ENCODE data around the gene INPP5A. TPM values are rescaled to one million over a fixed set of nuclear protein-coding genes. Genes with fewer than 3 reads are reported as not detected.

The INPP5A gene
- total RNA-seq, 3 donors from 2014 or later: 26.6 to 50.6 (median 38.7) TPM

DNA sequence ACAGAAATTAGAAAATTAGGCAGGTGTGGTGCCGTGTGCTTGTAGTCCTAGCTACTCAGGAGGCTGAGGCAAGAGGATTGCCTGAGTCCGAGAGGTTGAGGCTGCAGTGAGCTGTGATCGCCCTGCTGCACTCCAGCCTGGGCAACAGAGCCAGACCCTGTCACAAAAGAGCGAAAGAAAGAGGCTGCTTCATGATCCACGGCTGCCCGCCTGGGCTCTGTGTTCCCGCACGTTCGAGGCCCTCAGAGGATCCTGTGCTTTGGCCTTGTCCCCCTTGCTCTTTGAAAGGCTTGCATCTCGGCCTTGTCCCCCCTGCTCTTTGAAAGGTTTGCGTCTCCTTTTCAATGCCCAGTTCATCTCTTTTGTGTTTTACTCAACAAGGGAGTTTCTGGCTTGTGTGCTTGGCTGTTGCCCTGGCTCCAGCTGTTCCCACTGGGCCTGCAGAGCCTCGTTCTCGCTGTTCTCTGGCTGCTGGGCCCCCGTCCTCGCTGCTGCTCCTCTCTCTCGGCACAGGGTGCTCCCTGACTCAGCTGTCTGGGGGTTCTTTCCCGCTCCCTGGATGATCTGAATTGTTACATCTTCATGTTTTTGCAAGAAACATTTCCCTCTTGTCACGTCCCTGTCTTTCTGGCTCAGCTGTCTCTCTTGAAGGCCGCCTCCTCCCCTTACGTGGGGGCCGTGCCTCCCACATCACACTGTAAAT, 45.1 kb upstream of the INPP5A start:
- Histone ChIP-seq H3K4me3 (no peak overlapping the region), H3K27ac (peak overlapping the region in 1 of 2 donors; percentile 61), H3K36me3 (no peaks in the 10 kb centered on the region), H3K27me3 (peaks cover 0 to 5% of the 10 kb centered on the region in 2 donors), H3K9me3 (no peaks in the 10 kb centered on the region), H3K4me1 (no peaks in the 10 kb centered on the region)
- intact Hi-C loops (cut with DNase I; ENCODE audit: low total_unique reads): no loop called here
- TF ChIP-seq POLR2A (IDR thresholded peaks at IDR 0.05) (no peak), POLR2AphosphoS5 (IDR thresholded peaks at IDR 0.05) (no peak)
- TF ChIP-seq, protein P1, sequence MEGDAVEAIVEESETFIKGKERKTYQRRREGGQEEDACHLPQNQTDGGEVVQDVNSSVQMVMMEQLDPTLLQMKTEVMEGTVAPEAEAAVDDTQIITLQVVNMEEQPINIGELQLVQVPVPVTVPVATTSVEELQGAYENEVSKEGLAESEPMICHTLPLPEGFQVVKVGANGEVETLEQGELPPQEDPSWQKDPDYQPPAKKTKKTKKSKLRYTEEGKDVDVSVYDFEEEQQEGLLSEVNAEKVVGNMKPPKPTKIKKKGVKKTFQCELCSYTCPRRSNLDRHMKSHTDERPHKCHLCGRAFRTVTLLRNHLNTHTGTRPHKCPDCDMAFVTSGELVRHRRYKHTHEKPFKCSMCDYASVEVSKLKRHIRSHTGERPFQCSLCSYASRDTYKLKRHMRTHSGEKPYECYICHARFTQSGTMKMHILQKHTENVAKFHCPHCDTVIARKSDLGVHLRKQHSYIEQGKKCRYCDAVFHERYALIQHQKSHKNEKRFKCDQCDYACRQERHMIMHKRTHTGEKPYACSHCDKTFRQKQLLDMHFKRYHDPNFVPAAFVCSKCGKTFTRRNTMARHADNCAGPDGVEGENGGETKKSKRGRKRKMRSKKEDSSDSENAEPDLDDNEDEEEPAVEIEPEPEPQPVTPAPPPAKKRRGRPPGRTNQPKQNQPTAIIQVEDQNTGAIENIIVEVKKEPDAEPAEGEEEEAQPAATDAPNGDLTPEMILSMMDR (IDR thresholded peaks at IDR 0.05): no peak
- DNase-seq (ENCODE audit: low spot score in 2 of 2): peak in 1 of 2 donors; percentile 39

DNA sequence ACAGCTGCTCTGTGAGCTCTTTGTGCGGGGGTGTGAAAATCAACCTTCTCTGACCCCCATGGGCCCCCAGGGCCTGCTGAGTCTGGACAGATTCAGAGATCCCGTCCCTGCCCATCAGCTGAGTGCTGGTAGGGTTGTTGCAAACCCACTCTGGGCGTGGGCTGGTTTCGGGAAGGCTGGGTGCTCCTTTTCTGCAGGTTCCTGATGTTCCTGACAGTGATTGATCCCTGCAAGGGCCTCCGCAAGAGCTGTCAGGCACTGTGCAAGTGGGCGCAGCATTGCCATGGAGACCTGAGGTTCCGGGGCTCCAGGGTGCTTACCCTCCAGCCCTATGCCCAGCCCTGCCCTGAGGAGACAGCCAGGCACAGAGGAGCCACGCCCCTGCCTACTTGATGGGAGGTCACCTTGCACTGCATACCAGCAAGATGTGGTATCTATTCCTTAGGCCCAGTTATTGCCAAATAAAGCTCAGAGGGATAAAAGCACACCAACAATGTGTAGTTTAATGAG, 44.3 kb upstream of the INPP5A start:
- TF ChIP-seq POLR2AphosphoS5 (IDR thresholded peaks at IDR 0.05) (no peak), POLR2A (IDR thresholded peaks at IDR 0.05) (no peak)
- TF ChIP-seq, protein P1 (IDR thresholded peaks at IDR 0.05): no peak
- Histone ChIP-seq H3K27me3 (peaks cover 0 to 11% of the 10 kb centered on the region in 2 donors), H3K4me1 (no peaks in the 10 kb centered on the region), H3K4me3 (no peak overlapping the region), H3K36me3 (no peaks in the 10 kb centered on the region), H3K27ac (no peak overlapping the region), H3K9me3 (no peaks in the 10 kb centered on the region)
- intact Hi-C loops (cut with DNase I; ENCODE audit: low total_unique reads): no loop called here
- peak in 1 of 2 donors; percentile 38 for DNase-seq (ENCODE audit: low spot score in 2 of 2)

DNA sequence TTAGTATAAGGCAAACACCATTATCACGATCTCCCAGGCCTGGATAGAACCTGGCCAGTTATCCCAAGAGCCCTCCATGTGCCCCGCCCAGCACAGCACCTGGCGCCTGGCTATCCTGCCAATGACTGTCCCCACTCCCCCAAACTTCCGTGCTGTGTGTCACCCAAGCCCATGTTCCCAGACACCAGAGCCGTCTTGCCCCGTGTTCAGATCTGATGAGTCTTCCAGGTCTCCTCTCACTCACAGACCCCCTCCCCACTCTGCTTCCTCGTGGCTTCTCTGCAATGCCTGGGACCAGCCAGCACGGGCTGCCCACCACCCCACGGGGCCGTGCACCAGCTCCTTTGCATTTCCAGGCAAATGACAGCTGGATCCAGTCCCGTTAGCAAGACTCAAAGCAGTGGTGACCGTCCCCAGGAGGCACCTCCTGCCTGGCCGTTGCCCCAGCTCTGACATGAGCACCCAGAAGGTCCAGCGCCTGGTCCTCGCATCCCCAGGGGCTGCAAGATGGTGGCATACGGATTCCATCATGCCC, 43.8 kb upstream of the INPP5A start:
- DNase-seq (ENCODE audit: low spot score in 2 of 2): peak in 1 of 2 donors; percentile 34

DNA sequence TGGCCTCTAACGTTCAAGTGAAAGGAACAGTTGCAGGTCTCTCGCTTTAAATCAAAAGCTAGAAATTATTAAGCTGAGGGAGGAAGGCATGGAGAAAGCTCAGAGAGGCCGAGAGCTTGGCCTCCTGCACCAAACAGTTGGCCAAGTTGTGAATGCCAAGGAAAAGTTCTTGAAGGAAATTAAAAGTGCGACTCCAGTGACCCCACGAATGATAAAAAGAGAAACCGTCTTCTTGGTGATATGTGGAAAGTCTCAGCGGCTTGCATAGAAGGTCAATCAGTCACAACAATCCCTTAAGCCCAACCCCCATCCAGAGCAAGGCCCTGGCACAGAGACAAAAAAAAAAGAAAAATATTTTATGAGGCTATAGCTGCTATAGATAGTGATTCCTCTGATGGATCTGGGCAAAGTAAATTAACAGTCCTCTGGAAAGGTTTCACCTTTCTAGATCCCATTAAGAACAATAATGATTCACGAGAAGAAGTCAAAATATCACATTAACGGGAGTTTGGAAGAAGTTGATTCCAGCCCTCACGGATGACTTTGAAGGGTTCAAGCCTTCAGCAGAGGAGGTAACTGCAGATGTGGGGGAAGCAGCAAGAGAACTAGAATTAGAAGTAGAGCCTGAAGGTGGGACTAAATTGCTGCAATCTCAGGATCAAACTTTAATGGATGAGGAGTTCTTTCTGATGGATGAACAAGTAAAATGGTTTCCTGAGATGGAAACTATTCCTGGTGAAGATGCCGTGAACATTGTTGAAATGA, 42.5 kb upstream of the INPP5A start:
- H3K27me3 ChIP-seq: peaks cover 0 to 11% of the 10 kb centered on the region in 2 donors
- TF ChIP-seq, protein P1 (IDR thresholded peaks at IDR 0.05): no peak
- TF ChIP-seq POLR2AphosphoS5 (IDR thresholded peaks at IDR 0.05): no peak
- no peak for TF ChIP-seq POLR2A (IDR thresholded peaks at IDR 0.05)
- H3K4me1 ChIP-seq: no peaks in the 10 kb centered on the region
- no peak for DNase-seq (ENCODE audit: low spot score in 2 of 2)
- no peaks in the 10 kb centered on the region for H3K36me3 ChIP-seq
- H3K27ac ChIP-seq: no peak overlapping the region
- no peaks in the 10 kb centered on the region for H3K9me3 ChIP-seq
- intact Hi-C loops (cut with DNase I; ENCODE audit: low total_unique reads): no loop called here
- no peak overlapping the region for H3K4me3 ChIP-seq

More for the DNA sequence above, 43.8 kb upstream of the INPP5A start:
- peaks cover 0 to 11% of the 10 kb centered on the region in 2 donors for H3K27me3 ChIP-seq
- no peak overlapping the region for H3K27ac ChIP-seq
- TF ChIP-seq POLR2A (IDR thresholded peaks at IDR 0.05): no peak
- TF ChIP-seq, protein P1 (IDR thresholded peaks at IDR 0.05): no peak
- TF ChIP-seq POLR2AphosphoS5 (IDR thresholded peaks at IDR 0.05): no peak
- H3K36me3 ChIP-seq: no peaks in the 10 kb centered on the region
- no peak overlapping the region for H3K4me3 ChIP-seq
- H3K9me3 ChIP-seq: no peaks in the 10 kb centered on the region
- no peaks in the 10 kb centered on the region for H3K4me1 ChIP-seq
- intact Hi-C loops (cut with DNase I; ENCODE audit: low total_unique reads): no loop called here
